Adrenal gland (tissue), 5 donors: ENCODE data around the gene ZNF84.

Experiments
- CTCF ChIP-seq, 6 experiments: fragments of 450-650 bp in 4 of 6; fragments of 200-600 bp in 2 of 6; sonication (generic) in 1 of 6; IDR thresholded peaks; 1 replicate in 5 of 6; 2 replicates in 1 of 6; pipeline versions ENCODE4 v1.5.1 to v1.8.0; 2016 to 2021; ENCODE audit warnings: antibody characterized with exemption in 6 of 6, mild to moderate bottlenecking in 2 of 6, moderate library complexity in 1 of 6
- POLR2A ChIP-seq, 2 donors: fragments of 450-650 bp; IDR thresholded peaks; one replicate each; pipeline ENCODE4 v1.6.1; 2017; ENCODE audit warnings: antibody characterized with exemption in 2 of 2, mild to moderate bottlenecking in 2 of 2, moderate library complexity in 1 of 2
- donor health status: DM: no; HTN: no; CAD: no.

GRCh38 chr12:133081159-133081780 lies 44.0 kb downstream of the ZNF84 start:
- TF ChIP-seq CTCF (IDR thresholded peaks at IDR 0.05), result no peak
- TF ChIP-seq POLR2A (IDR thresholded peaks at IDR 0.05), result no peak
